ENCODE results near the gene TTC9B. TPM values are rescaled to one million over a fixed set of nuclear protein-coding genes. Genes with fewer than 3 reads are reported as not detected.

Gene TTC9B
- total RNA-seq, 4 donors from 2014 or later: not detected

- no peak for DNase-seq (ENCODE audit: low spot score in 2 of 2)
- TF ChIP-seq CTCF (IDR thresholded peaks at IDR 0.05) (no peak), POLR2A (IDR thresholded peaks at IDR 0.05) (no peak), EP300 (IDR thresholded peaks at IDR 0.05) (no peak), POLR2AphosphoS5 (IDR thresholded peaks at IDR 0.05) (no peak)
- Histone ChIP-seq H3K36me3 (peaks cover 10% of the 10 kb centered on the region), H3K27ac (no peak overlapping the region), H3K27me3 (no peaks in the 10 kb centered on the region), H3K9me3 (no peaks in the 10 kb centered on the region), H3K4me1 (peaks cover 21% of the 10 kb centered on the region), H3K4me3 (no peak overlapping the region)
- WGBS: 92% methylated on average over 6 of the region's 12 CpGs
Observed at GRCh38 chr19:40247735-40248262, 29.6 kb upstream of the TTC9B start.

- Histone ChIP-seq H3K27me3 (no peaks in the 10 kb centered on the region), H3K27ac (no peak overlapping the region), H3K36me3 (peaks cover 13% of the 10 kb centered on the region), H3K4me1 (peaks cover 24% of the 10 kb centered on the region), H3K9me3 (no peaks in the 10 kb centered on the region), H3K4me3 (no peak overlapping the region)
- no peak for TF ChIP-seq POLR2A (IDR thresholded peaks at IDR 0.05)
- TF ChIP-seq EP300 (IDR thresholded peaks at IDR 0.05): no peak
- no peak for TF ChIP-seq POLR2AphosphoS5 (IDR thresholded peaks at IDR 0.05)
- TF ChIP-seq CTCF (IDR thresholded peaks at IDR 0.05): no peak
- WGBS: 100% methylated on average over 3 of the region's 6 CpGs
- DNase-seq (ENCODE audit: low spot score in 2 of 2): no peak
Observed at GRCh38 chr19:40247178-40247577, 29.0 kb upstream of the TTC9B start.

- 82% methylated on average over 6 of the region's 16 CpGs for WGBS
- no peak overlapping the region for H3K27ac ChIP-seq
- H3K9me3 ChIP-seq: no peaks in the 10 kb centered on the region
- no peak overlapping the region for H3K4me3 ChIP-seq
- H3K36me3 ChIP-seq: peaks cover 14% of the 10 kb centered on the region
- TF ChIP-seq POLR2AphosphoS5 (IDR thresholded peaks at IDR 0.05) (no peak), POLR2A (IDR thresholded peaks at IDR 0.05) (no peak), CTCF (IDR thresholded peaks at IDR 0.05) (no peak), EP300 (IDR thresholded peaks at IDR 0.05) (no peak)
- H3K4me1 ChIP-seq: peaks cover 28% of the 10 kb centered on the region
- DNase-seq (ENCODE audit: low spot score in 2 of 2): no peak
- H3K27me3 ChIP-seq: no peaks in the 10 kb centered on the region
Observed at GRCh38 chr19:40246292-40247073, 28.3 kb upstream of the TTC9B start.

GRCh38 chr19:40245506-40246128 lies 27.4 kb upstream of the TTC9B start:
- no peak overlapping the region for H3K27ac ChIP-seq
- peaks cover 28% of the 10 kb centered on the region for H3K4me1 ChIP-seq
- DNase-seq (ENCODE audit: low spot score in 2 of 2): no peak
- H3K9me3 ChIP-seq: no peaks in the 10 kb centered on the region
- 59% methylated on average over 9 of the region's 9 CpGs for WGBS
- H3K27me3 ChIP-seq: no peaks in the 10 kb centered on the region
- no peak for TF ChIP-seq POLR2A (IDR thresholded peaks at IDR 0.05)
- no peak for TF ChIP-seq CTCF (IDR thresholded peaks at IDR 0.05)
- TF ChIP-seq EP300 (IDR thresholded peaks at IDR 0.05): no peak
- no peak for TF ChIP-seq POLR2AphosphoS5 (IDR thresholded peaks at IDR 0.05)
- H3K36me3 ChIP-seq: peaks cover 21% of the 10 kb centered on the region
- no peak overlapping the region for H3K4me3 ChIP-seq
